ENCODE results near the gene SULT1A2.
"Not testable (repeated sequence)": the region's sequence is repeated elsewhere in the genome, so short reads cannot be mapped to it uniquely, and the experiment has no call there.

GRCh38 chr16:28637765-28638164 lies 40.9 kb upstream of the SULT1A2 start, which contains the start of gene NPIPB8:
- TF ChIP-seq, protein P1, sequence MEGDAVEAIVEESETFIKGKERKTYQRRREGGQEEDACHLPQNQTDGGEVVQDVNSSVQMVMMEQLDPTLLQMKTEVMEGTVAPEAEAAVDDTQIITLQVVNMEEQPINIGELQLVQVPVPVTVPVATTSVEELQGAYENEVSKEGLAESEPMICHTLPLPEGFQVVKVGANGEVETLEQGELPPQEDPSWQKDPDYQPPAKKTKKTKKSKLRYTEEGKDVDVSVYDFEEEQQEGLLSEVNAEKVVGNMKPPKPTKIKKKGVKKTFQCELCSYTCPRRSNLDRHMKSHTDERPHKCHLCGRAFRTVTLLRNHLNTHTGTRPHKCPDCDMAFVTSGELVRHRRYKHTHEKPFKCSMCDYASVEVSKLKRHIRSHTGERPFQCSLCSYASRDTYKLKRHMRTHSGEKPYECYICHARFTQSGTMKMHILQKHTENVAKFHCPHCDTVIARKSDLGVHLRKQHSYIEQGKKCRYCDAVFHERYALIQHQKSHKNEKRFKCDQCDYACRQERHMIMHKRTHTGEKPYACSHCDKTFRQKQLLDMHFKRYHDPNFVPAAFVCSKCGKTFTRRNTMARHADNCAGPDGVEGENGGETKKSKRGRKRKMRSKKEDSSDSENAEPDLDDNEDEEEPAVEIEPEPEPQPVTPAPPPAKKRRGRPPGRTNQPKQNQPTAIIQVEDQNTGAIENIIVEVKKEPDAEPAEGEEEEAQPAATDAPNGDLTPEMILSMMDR (conservative IDR thresholded peaks at IDR 0.05; ENCODE audit: low read depth, low read length), result not testable (repeated sequence)
- not testable (repeated sequence) for TF ChIP-seq EZH2 (IDR thresholded peaks at IDR 0.05; ENCODE audit: low read length, unreplicated experiment)

All from PC-3 (cell line).